CMK (cell line): ENCODE measurements around the gene IL1RN.

Source experiments
- DNase-seq: peaks from one replicate; pipeline ENCODE4 v3.0.0-alpha.2; 2010; ENCODE audit warnings: low read depth

The IL1RN gene

GRCh38 chr2:113129519-113130078 is 2.2 kb downstream of the IL1RN start:
- DNase-seq: no peak

GRCh38 chr2:113131352-113132185 is 4.2 kb downstream of the IL1RN start:
- no peak for DNase-seq

- DNase-seq: no peak
Measured at GRCh38 chr2:113132414-113133021, 5.1 kb downstream of the IL1RN start.

GRCh38 chr2:113133704-113134598 is 6.6 kb downstream of the IL1RN start:
- no peak for DNase-seq

GRCh38 chr2:113134717-113135116 is 7.3 kb downstream of the IL1RN start:
- DNase-seq: no peak

- DNase-seq: no peak
Measured at GRCh38 chr2:113135317-113135716, 7.9 kb downstream of the IL1RN start.

- no peak for DNase-seq
Measured at GRCh38 chr2:113136828-113137775, 9.7 kb downstream of the IL1RN start.

GRCh38 chr2:113137827-113138226 is 10.4 kb downstream of the IL1RN start:
- no peak for DNase-seq

GRCh38 chr2:113138428-113139322 is 11.3 kb downstream of the IL1RN start:
- DNase-seq: peak; percentile 44

- no peak for DNase-seq
Measured at GRCh38 chr2:113141451-113141850, 14.1 kb downstream of the IL1RN start.

- DNase-seq: no peak
Measured at GRCh38 chr2:113142290-113142689, 14.9 kb downstream of the IL1RN start.

- no peak for DNase-seq
Measured at GRCh38 chr2:113144259-113144658, 16.9 kb downstream of the IL1RN start.

GRCh38 chr2:113148606-113149552 is 21.5 kb downstream of the IL1RN start:
- DNase-seq: no peak

- no peak for DNase-seq
Measured at GRCh38 chr2:113149553-113150257, 22.3 kb downstream of the IL1RN start.

GRCh38 chr2:113150258-113150601 is 22.8 kb downstream of the IL1RN start:
- no peak for DNase-seq

GRCh38 chr2:113155331-113155730 is 27.9 kb downstream of the IL1RN start:
- no peak for DNase-seq

GRCh38 chr2:113156278-113157117 is 29.1 kb downstream of the IL1RN start:
- DNase-seq: no peak
